GM20000 (cell line): Measurements from ENCODE around the gene TOX2.

ENCODE experiments used
- DNase-seq: peaks from one replicate; pipeline ENCODE4 v3.0.0; 2012; ENCODE audit warnings: low spot score
- CTCF ChIP-seq: IDR thresholded peaks from 2 replicates; pipeline ENCODE4 v1.5.1; 2012; ENCODE audit warnings: mild to moderate bottlenecking, control low read depth; ENCODE audit errors: extremely low read depth, missing control alignments

Gene TOX2

GRCh38 chr20:43916073-43916880 is 1.6 kb downstream of the TOX2 start:
- peak; percentile 44 for DNase-seq
- no peak for TF ChIP-seq CTCF

- peak; percentile 53 for DNase-seq
- TF ChIP-seq CTCF: no peak
Observed at GRCh38 chr20:43916881-43917371, 2.3 kb downstream of the TOX2 start.

GRCh38 chr20:43917380-43917779 is 2.7 kb downstream of the TOX2 start:
- DNase-seq: no peak
- TF ChIP-seq CTCF: no peak

- DNase-seq: no peak
Observed at GRCh38 chr20:43919686-43920403, 5.2 kb downstream of the TOX2 start.

GRCh38 chr20:43920797-43921196 is 6.1 kb downstream of the TOX2 start:
- DNase-seq: no peak
- TF ChIP-seq CTCF: no peak

More at GRCh38 chr20:43919686-43920403, 5.2 kb downstream of the TOX2 start:
- no peak for TF ChIP-seq CTCF

DNA sequence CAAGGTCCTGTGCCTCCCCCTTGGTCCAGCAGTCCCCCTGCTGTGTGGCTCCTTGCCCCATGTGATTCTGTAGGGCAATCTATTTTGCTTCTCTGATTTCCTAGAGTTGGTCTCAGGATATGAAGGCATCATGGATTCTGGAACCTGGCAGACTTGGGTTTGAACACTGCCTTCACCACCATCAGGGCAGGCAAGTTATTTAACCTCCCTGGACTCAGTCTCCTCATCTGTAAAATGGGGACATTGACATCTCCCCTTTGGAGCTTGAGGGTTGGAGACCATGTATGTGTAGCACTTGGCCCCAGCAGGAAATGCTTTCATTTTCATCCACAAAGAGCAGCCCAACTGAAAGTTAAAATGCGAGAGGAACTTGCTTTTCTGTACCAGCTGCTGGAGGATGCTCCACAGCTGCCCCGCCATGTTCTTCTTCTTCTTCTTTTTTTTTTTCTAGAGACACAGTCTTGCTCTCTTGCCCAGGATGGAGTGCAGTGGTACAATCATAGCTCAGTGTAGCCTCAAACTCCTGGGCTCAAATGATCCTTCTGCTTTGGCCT is 6.7 kb downstream of the TOX2 start:
- TF ChIP-seq CTCF: no peak
- peak; percentile 45 for DNase-seq

GRCh38 chr20:43922614-43923013 is 8.0 kb downstream of the TOX2 start:
- no peak for TF ChIP-seq CTCF
- DNase-seq: no peak
